Chondrocyte (in vitro differentiated cells): ENCODE measurements around the gene WDR1. TPM values are rescaled to one million over a fixed set of nuclear protein-coding genes. Genes with fewer than 3 reads are reported as not detected.

Experiments used
- DNase-seq: peaks from one replicate; pipeline ENCODE4 v3.0.0; 2021; ENCODE audit warnings: mixed read lengths, low spot score
- H3K27ac Mint-ChIP-seq: one replicate; pipeline ENCODE4 v1.8.0; 2021; ENCODE audit warnings: mild to moderate bottlenecking, moderate library complexity, mixed read lengths; ENCODE audit not compliant: unreplicated experiment
- H3K27me3 Mint-ChIP-seq: 2 replicates; pipeline ENCODE4 v1.8.0; 2021; ENCODE audit warnings: low read depth, mixed read lengths
- H3K36me3 Mint-ChIP-seq: 2 replicates; pipeline ENCODE4 v1.8.0; 2021; ENCODE audit warnings: low read depth, mixed read lengths
- H3K4me1 Mint-ChIP-seq: 2 replicates; pipeline ENCODE4 v1.8.0; 2021; ENCODE audit warnings: low read depth, mild to moderate bottlenecking, mixed read lengths
- H3K4me3 Mint-ChIP-seq: one replicate; pipeline ENCODE4 v1.8.0; 2021; ENCODE audit warnings: mild to moderate bottlenecking, moderate library complexity, mixed read lengths; ENCODE audit not compliant: unreplicated experiment
- H3K9me3 Mint-ChIP-seq: 2 replicates; pipeline ENCODE4 v1.8.0; 2021; ENCODE audit warnings: low read depth, mixed read lengths
- CTCF ChIP-seq: fragments of 200-600 bp; sonication (generic); IDR thresholded peaks from 2 replicates; pipeline ENCODE4 v1.5.0; 2021; ENCODE audit warnings: antibody characterized with exemption, mild to moderate bottlenecking, moderate library complexity
- total RNA-seq: library from RNA; stranded (reverse); gene quantifications from 3 replicates; pipeline ENCODE4 v1.2.1, GENCODE V29; 2021

The WDR1 gene
- total RNA-seq, 1 donor from 2014 or later: 483 TPM

GRCh38 chr4:10080589-10081217 is 35.9 kb downstream of the WDR1 start:
- Mint-ChIP-seq H3K27me3 (no peaks in the 10 kb centered on the region), H3K27ac (no peak overlapping the region), H3K36me3 (peaks cover 41% of the 10 kb centered on the region), H3K4me3 (no peak overlapping the region), H3K9me3 (no peaks in the 10 kb centered on the region), H3K4me1 (peaks cover 12% of the 10 kb centered on the region)
- no peak for DNase-seq
- TF ChIP-seq CTCF: no peak

DNA sequence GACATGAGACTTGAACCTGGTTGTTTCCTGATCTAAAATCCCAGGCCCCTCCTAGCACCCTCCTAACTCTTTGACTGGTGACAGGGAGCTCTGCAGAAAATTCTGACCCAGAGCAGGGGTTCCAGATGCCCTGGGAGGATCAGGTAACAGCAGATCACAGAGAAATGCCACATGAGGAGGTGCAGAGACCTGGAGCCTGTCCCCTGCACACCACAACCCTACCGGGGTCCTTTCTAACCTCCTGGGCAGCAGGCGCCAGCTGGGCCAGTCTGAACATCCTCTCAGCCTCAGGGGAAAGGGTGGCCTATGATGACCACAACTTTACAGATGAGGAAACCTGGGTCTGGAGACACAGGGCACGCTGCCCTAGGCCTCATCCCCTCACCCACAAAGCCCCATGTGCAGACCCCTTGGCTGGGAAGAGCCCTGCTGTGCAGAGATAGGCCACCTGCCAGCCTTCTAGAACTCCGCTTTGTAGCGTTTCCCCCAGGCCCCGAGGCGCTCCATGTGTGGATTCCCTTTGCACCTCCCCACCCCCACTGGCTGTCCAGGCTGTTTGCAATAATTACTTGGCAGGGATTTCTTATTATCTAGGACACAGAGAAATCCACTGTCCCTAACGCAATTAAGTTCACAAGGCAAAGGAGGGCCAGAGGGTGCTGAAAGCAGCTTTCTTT is 36.5 kb downstream of the WDR1 start:
- Mint-ChIP-seq H3K4me1 (peaks cover 10% of the 10 kb centered on the region), H3K9me3 (no peaks in the 10 kb centered on the region), H3K4me3 (no peak overlapping the region), H3K27me3 (no peaks in the 10 kb centered on the region), H3K27ac (no peak overlapping the region), H3K36me3 (peaks cover 38% of the 10 kb centered on the region)
- TF ChIP-seq CTCF: no peak
- DNase-seq: no peak

DNA sequence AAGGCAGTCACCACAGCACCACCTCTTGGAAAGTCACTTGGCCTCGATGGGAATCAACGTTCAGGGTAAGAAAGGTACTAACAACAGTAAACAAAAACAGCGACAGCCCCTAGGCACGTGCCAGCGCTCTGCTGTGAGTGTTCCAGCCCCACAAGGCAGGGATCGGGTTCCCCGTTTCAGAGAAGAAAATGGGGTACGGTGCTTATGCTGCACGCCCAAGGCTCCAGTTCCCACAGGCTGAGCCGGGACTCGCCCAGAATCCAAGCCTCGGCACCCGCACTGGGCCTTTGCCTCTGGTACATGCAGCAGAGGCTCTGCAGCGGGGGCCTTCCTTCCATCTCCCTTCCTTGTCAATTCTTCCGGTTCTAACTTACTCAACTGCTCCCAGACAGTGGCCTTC is 37.3 kb downstream of the WDR1 start:
- no peak for DNase-seq
- Mint-ChIP-seq H3K27me3 (no peaks in the 10 kb centered on the region), H3K9me3 (no peaks in the 10 kb centered on the region), H3K27ac (no peak overlapping the region), H3K4me3 (no peak overlapping the region), H3K4me1 (peaks cover 9% of the 10 kb centered on the region), H3K36me3 (peaks cover 44% of the 10 kb centered on the region)
- TF ChIP-seq CTCF: no peak

GRCh38 chr4:10078481-10079233 is 37.9 kb downstream of the WDR1 start:
- Mint-ChIP-seq H3K4me3 (no peak overlapping the region), H3K36me3 (peaks cover 49% of the 10 kb centered on the region), H3K4me1 (peaks cover 9% of the 10 kb centered on the region), H3K27me3 (no peaks in the 10 kb centered on the region), H3K27ac (peak overlapping the region; percentile 54), H3K9me3 (no peaks in the 10 kb centered on the region)
- peak; percentile 83 for DNase-seq
- no peak for TF ChIP-seq CTCF
